Effector memory CD4-positive, alpha-beta T cell (primary cell): ENCODE measurements around the gene TMEM181.
"Not testable (repeated sequence)": the region's sequence is repeated elsewhere in the genome, so short reads cannot be mapped to it uniquely, and the experiment has no call there.

Source experiments
- DNase-seq, 3 donors: peaks; one replicate each; pipeline ENCODE4 v3.0.0-alpha.2; 2020
- H3K27ac ChIP-seq: 2 replicates; pipeline ENCODE4 v1.7.0; 2013; ENCODE audit warnings: mild to moderate bottlenecking, low read length, moderate library complexity; ENCODE audit not compliant: insufficient read depth, poor library complexity, severe bottlenecking
- H3K27me3 ChIP-seq: replicated peaks from 2 replicates; pipeline ENCODE4 v1.7.0; 2013; ENCODE audit warnings: mild to moderate bottlenecking, low read length; ENCODE audit not compliant: insufficient read depth, control insufficient read depth, poor library complexity, severe bottlenecking
- H3K36me3 ChIP-seq: 2 replicates; pipeline ENCODE4 v1.7.0; 2013; ENCODE audit warnings: mild to moderate bottlenecking, low read length, moderate library complexity; ENCODE audit not compliant: control insufficient read depth, insufficient read depth
- H3K4me1 ChIP-seq: 2 replicates; pipeline ENCODE4 v1.7.0; 2013; ENCODE audit warnings: low read length, mild to moderate bottlenecking; ENCODE audit not compliant: control insufficient read depth, insufficient read depth, poor library complexity, severe bottlenecking
- H3K4me3 ChIP-seq: 2 replicates; pipeline ENCODE4 v1.7.0; 2013; ENCODE audit warnings: low read length, low read depth, mild to moderate bottlenecking; ENCODE audit not compliant: insufficient read depth, poor library complexity, severe bottlenecking
- H3K9me3 ChIP-seq: 2 replicates; pipeline ENCODE4 v1.7.0; 2013; ENCODE audit warnings: mild to moderate bottlenecking, low read length, moderate library complexity; ENCODE audit not compliant: control insufficient read depth

The TMEM181 gene

GRCh38 chr6:158647501-158647900 lies 87.6 kb downstream of the TMEM181 start:
- H3K4me1 ChIP-seq, result peaks cover 41% of the 10 kb centered on the region
- H3K9me3 ChIP-seq, result no peaks in the 10 kb centered on the region
- H3K36me3 ChIP-seq, result no peaks in the 10 kb centered on the region
- no peak overlapping the region for H3K27ac ChIP-seq
- no peaks in the 10 kb centered on the region for H3K27me3 ChIP-seq
- H3K4me3 ChIP-seq, result no peak overlapping the region
- DNase-seq, result no peak

GRCh38 chr6:158648682-158649131 lies 88.8 kb downstream of the TMEM181 start:
- H3K27ac ChIP-seq, result peak overlapping the region; percentile 80

GRCh38 chr6:158649289-158650143 lies 89.6 kb downstream of the TMEM181 start, which contains the start of gene SYTL3:
Gene SYTL3 (plus strand): TSS chr6:158650054. CDS start chr6:158663269, 13,215 bp downstream.
- Histone ChIP-seq H3K4me1 (peaks cover 52% of the 10 kb centered on the region), H3K36me3 (no peaks in the 10 kb centered on the region), H3K4me3 (peak within 1 kb of the TSS; percentile 22), H3K9me3 (no peaks in the 10 kb centered on the region), H3K27me3 (no peaks in the 10 kb centered on the region), H3K27ac (peak within 1 kb of the TSS; percentile 80)
- DNase-seq, result peak; percentile 75 to 87 (median 75)

More at GRCh38 chr6:158648682-158649131, 88.8 kb downstream of the TMEM181 start:
- peaks cover 44% of the 10 kb centered on the region for H3K4me1 ChIP-seq
- DNase-seq, result no peak
- peak overlapping the region; percentile 15 for H3K4me3 ChIP-seq
- H3K9me3 ChIP-seq, result no peaks in the 10 kb centered on the region
- no peaks in the 10 kb centered on the region for H3K36me3 ChIP-seq
- H3K27me3 ChIP-seq, result no peaks in the 10 kb centered on the region

GRCh38 chr6:158651981-158652737 lies 92.3 kb downstream of the TMEM181 start:
- peaks cover 57% of the 10 kb centered on the region for H3K4me1 ChIP-seq
- H3K4me3 ChIP-seq, DNase-seq: not testable (repeated sequence)

GRCh38 chr6:158653577-158654354 lies 93.9 kb downstream of the TMEM181 start:
- Histone ChIP-seq H3K4me1 (peaks cover 56% of the 10 kb centered on the region), H3K27ac (peak overlapping the region; percentile 96)

More at GRCh38 chr6:158651981-158652737, 92.3 kb downstream of the TMEM181 start:
- not testable (repeated sequence) for H3K9me3 ChIP-seq, H3K36me3 ChIP-seq, H3K27me3 ChIP-seq
- H3K27ac ChIP-seq, result peak overlapping the region; percentile 96

GRCh38 chr6:158654498-158654897 lies 94.6 kb downstream of the TMEM181 start:
- peak overlapping the region; percentile 96 for H3K27ac ChIP-seq

More at GRCh38 chr6:158653577-158654354, 93.9 kb downstream of the TMEM181 start:
- Histone ChIP-seq H3K9me3 (no peaks in the 10 kb centered on the region), H3K4me3 (peak overlapping the region; percentile 4), H3K27me3 (no peaks in the 10 kb centered on the region), H3K36me3 (no peaks in the 10 kb centered on the region)
- DNase-seq, result peak; percentile 83 to 90 (median 86)

GRCh38 chr6:158654960-158655489 lies 95.1 kb downstream of the TMEM181 start:
- Histone ChIP-seq H3K4me1 (peaks cover 44% of the 10 kb centered on the region), H3K27me3 (no peaks in the 10 kb centered on the region), H3K27ac (peak overlapping the region; percentile 96), H3K9me3 (no peaks in the 10 kb centered on the region), H3K4me3 (no peak overlapping the region), H3K36me3 (no peaks in the 10 kb centered on the region)
- DNase-seq, result no peak

More at GRCh38 chr6:158654498-158654897, 94.6 kb downstream of the TMEM181 start:
- DNase-seq, result no peak
- no peaks in the 10 kb centered on the region for H3K36me3 ChIP-seq
- no peaks in the 10 kb centered on the region for H3K27me3 ChIP-seq
- H3K9me3 ChIP-seq, result no peaks in the 10 kb centered on the region
- H3K4me3 ChIP-seq, result peak overlapping the region; percentile 4
- peaks cover 48% of the 10 kb centered on the region for H3K4me1 ChIP-seq

GRCh38 chr6:158655569-158656450 lies 95.9 kb downstream of the TMEM181 start:
- no peak for DNase-seq
- H3K27me3 ChIP-seq, result no peaks in the 10 kb centered on the region
- H3K4me3 ChIP-seq, result no peak overlapping the region
- no peaks in the 10 kb centered on the region for H3K36me3 ChIP-seq
- H3K9me3 ChIP-seq, result no peaks in the 10 kb centered on the region
- peak overlapping the region; percentile 96 for H3K27ac ChIP-seq
- peaks cover 44% of the 10 kb centered on the region for H3K4me1 ChIP-seq
